ENCODE data around the gene CLCA4.

The CLCA4 gene

DNA sequence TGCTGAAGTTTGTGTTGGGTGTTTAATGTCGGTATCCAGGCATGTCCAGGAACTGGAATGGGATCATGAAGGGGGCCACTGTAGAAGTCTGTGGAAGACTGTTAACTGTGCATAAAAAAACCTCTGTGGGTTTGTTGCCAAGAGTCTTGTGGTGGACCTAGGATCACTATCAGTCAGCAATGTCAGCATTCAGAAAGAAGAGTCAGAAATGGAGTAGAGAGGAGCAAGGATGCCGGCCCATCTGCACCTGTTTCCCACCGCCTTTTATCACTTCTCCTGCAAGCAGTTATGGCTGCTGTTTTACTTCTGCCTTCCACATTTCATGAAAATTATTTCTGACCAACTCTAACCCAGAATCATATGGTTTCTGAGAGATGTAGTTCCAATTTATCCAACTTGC lies 36.7 kb downstream of the CLCA4 start:
- Histone ChIP-seq H2BK15ac (ENCODE audit: low read depth, poor library complexity, severe bottlenecking) (no peak overlapping the region), H3K4ac (ENCODE audit: low read depth in 1 of 2, low read length in 2 of 2) (no peak overlapping the region), H3K79me1 (replicated peaks; ENCODE audit: low read length, poor library complexity, severe bottlenecking) (no peaks in the 10 kb centered on the region), H2AK5ac (ENCODE audit: low read length, severe bottlenecking) (no peak overlapping the region), H3K14ac (ENCODE audit: low read length in 2 of 2) (no peak overlapping the region), H3K4me3 (ENCODE audit: insufficient read depth in 1 of 2, low read depth in 1 of 2, low read length in 2 of 2) (no peak overlapping the region), H3K9ac (ENCODE audit: low read length) (no peak overlapping the region), H3K18ac (ENCODE audit: low read depth in 1 of 2, low read length in 2 of 2) (no peak overlapping the region), H3K4me2 (ENCODE audit: low read length, poor library complexity, severe bottlenecking) (no peak overlapping the region), H4K91ac (ENCODE audit: low read length) (no peak overlapping the region), H3K27me3 (ENCODE audit: control insufficient read depth in 1 of 2, insufficient read depth in 1 of 2, low read length in 2 of 2) (peaks cover 4 to 18% of the 10 kb centered on the region in 2 experiments), H3K4me1 (ENCODE audit: control insufficient read depth, insufficient read depth, low read depth, low read length) (peaks cover 3% of the 10 kb centered on the region), H2BK5ac (ENCODE audit: low read depth, low read length, poor library complexity, severe bottlenecking) (no peak overlapping the region), H4K8ac (ENCODE audit: low read length) (no peak overlapping the region), H3K36me3 (ENCODE audit: control insufficient read depth in 1 of 2, insufficient read depth in 2 of 2, low read depth in 1 of 2, low read length in 2 of 2) (no peaks in the 10 kb centered on the region), H2AFZ (ENCODE audit: low read depth, low read length) (no peak overlapping the region), H3K9me3 (ENCODE audit: control insufficient read depth, low read length) (no peaks in the 10 kb centered on the region), H3K27ac (ENCODE audit: low read length, poor library complexity, severe bottlenecking) (no peak overlapping the region), H2BK120ac (ENCODE audit: low read depth, low read length) (no peak overlapping the region), H3K23ac (ENCODE audit: low read length in 2 of 2) (no peak overlapping the region), H2BK12ac (ENCODE audit: low read length in 2 of 2) (no peak overlapping the region)
- 91% methylated on average over 3 of the region's 3 CpGs for WGBS
- no peak for DNase-seq

DNA sequence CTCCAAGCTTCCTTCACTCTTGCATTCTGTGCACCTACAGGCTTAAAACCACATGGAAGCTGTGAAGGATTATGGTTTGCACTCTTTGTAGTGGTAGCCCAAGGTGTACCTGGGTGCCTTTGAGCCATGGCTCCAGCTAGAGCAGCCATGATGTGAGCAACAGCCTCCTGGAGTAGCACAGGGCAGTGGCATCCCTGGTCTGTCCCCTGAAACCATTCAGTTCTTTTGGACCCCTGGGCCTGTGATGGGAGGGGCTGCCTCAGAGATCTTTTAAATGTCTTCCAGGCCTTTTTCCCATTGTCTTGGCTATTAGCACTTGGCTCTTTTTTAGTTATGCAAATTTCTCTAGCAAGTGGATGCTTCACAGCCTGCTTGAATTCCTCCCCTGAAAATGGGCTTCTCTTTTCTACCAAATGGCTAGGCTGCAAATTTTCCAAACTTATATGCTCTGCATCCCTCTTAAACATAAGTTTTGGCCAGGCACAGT lies 47.4 kb downstream of the CLCA4 start:
- no peak overlapping the region for H4K91ac ChIP-seq (ENCODE audit: low read length)
- no peak overlapping the region for H2BK12ac ChIP-seq (ENCODE audit: low read length in 2 of 2)
- H3K14ac ChIP-seq (ENCODE audit: low read length in 2 of 2) = no peak overlapping the region
- H4K8ac ChIP-seq (ENCODE audit: low read length) = no peak overlapping the region
- no peak overlapping the region for H2AK5ac ChIP-seq (ENCODE audit: low read length, severe bottlenecking)
- H3K4me3 ChIP-seq (ENCODE audit: insufficient read depth in 1 of 2, low read depth in 1 of 2, low read length in 2 of 2) = no peak overlapping the region
- no peak overlapping the region for H3K23ac ChIP-seq (ENCODE audit: low read length in 2 of 2)
- H3K4me1 ChIP-seq (ENCODE audit: control insufficient read depth, insufficient read depth, low read depth, low read length) = no peaks in the 10 kb centered on the region
- H2BK5ac ChIP-seq (ENCODE audit: low read depth, low read length, poor library complexity, severe bottlenecking) = no peak overlapping the region
- H3K9me3 ChIP-seq (ENCODE audit: control insufficient read depth, low read length) = peaks cover 12% of the 10 kb centered on the region
- no peak overlapping the region for H3K9ac ChIP-seq (ENCODE audit: low read length)
- H3K4ac ChIP-seq (ENCODE audit: low read depth in 1 of 2, low read length in 2 of 2) = no peak overlapping the region
- no peak overlapping the region for H2BK15ac ChIP-seq (ENCODE audit: low read depth, poor library complexity, severe bottlenecking)
- no peaks in the 10 kb centered on the region for H3K36me3 ChIP-seq (ENCODE audit: control insufficient read depth in 1 of 2, insufficient read depth in 2 of 2, low read depth in 1 of 2, low read length in 2 of 2)
- no peak overlapping the region for H2AFZ ChIP-seq (ENCODE audit: low read depth, low read length)
- no peak overlapping the region for H3K27ac ChIP-seq (ENCODE audit: low read length, poor library complexity, severe bottlenecking)
- no peak overlapping the region for H3K4me2 ChIP-seq (ENCODE audit: low read length, poor library complexity, severe bottlenecking)
- H2BK120ac ChIP-seq (ENCODE audit: low read depth, low read length) = no peak overlapping the region
- no peak for DNase-seq
- H3K79me1 ChIP-seq (replicated peaks; ENCODE audit: low read length, poor library complexity, severe bottlenecking) = no peaks in the 10 kb centered on the region
- no peaks in the 10 kb centered on the region for H3K27me3 ChIP-seq (ENCODE audit: control insufficient read depth in 1 of 2, insufficient read depth in 1 of 2, low read length in 2 of 2)
- H3K18ac ChIP-seq (ENCODE audit: low read depth in 1 of 2, low read length in 2 of 2) = no peak overlapping the region

DNA sequence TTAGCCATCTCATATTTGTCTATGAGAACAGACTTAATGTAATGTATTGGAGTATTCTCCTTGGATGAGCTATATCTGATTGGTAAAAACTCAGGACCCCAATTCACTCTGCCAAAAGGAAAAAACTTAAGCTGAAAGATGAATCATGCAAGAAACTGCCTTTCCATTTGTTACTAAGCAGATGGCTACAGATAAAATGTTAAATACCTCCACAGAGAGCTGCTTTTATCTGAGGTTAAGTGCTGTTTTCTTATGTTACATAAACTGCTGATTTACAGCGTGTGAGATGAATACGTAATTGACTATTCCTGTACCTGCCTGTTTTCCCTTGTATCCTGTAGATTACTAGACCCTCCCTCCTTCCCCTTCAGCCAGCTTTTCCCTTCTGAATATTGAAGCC lies 49.3 kb downstream of the CLCA4 start:
- Histone ChIP-seq H3K9me3 (ENCODE audit: control insufficient read depth, low read length) (peaks cover 17% of the 10 kb centered on the region), H2BK5ac (ENCODE audit: low read depth, low read length, poor library complexity, severe bottlenecking) (no peak overlapping the region), H3K4me2 (ENCODE audit: low read length, poor library complexity, severe bottlenecking) (no peak overlapping the region), H3K4me1 (ENCODE audit: control insufficient read depth, insufficient read depth, low read depth, low read length) (no peaks in the 10 kb centered on the region), H2BK12ac (ENCODE audit: low read length in 2 of 2) (no peak overlapping the region), H3K4me3 (ENCODE audit: insufficient read depth in 1 of 2, low read depth in 1 of 2, low read length in 2 of 2) (no peak overlapping the region), H3K9ac (ENCODE audit: low read length) (no peak overlapping the region), H3K27me3 (ENCODE audit: control insufficient read depth in 1 of 2, insufficient read depth in 1 of 2, low read length in 2 of 2) (no peaks in the 10 kb centered on the region), H3K23ac (ENCODE audit: low read length in 2 of 2) (no peak overlapping the region), H3K79me1 (replicated peaks; ENCODE audit: low read length, poor library complexity, severe bottlenecking) (no peaks in the 10 kb centered on the region), H2AFZ (ENCODE audit: low read depth, low read length) (no peak overlapping the region), H3K36me3 (ENCODE audit: control insufficient read depth in 1 of 2, insufficient read depth in 2 of 2, low read depth in 1 of 2, low read length in 2 of 2) (no peaks in the 10 kb centered on the region), H3K14ac (ENCODE audit: low read length in 2 of 2) (no peak overlapping the region), H3K27ac (ENCODE audit: low read length, poor library complexity, severe bottlenecking) (no peak overlapping the region), H3K18ac (ENCODE audit: low read depth in 1 of 2, low read length in 2 of 2) (no peak overlapping the region), H3K4ac (ENCODE audit: low read depth in 1 of 2, low read length in 2 of 2) (no peak overlapping the region), H4K8ac (ENCODE audit: low read length) (no peak overlapping the region), H2BK15ac (ENCODE audit: low read depth, poor library complexity, severe bottlenecking) (no peak overlapping the region), H4K91ac (ENCODE audit: low read length) (no peak overlapping the region), H2AK5ac (ENCODE audit: low read length, severe bottlenecking) (no peak overlapping the region), H2BK120ac (ENCODE audit: low read depth, low read length) (no peak overlapping the region)
- 45% methylated on average over 2 of the region's 2 CpGs for WGBS
- DNase-seq = no peak

DNA sequence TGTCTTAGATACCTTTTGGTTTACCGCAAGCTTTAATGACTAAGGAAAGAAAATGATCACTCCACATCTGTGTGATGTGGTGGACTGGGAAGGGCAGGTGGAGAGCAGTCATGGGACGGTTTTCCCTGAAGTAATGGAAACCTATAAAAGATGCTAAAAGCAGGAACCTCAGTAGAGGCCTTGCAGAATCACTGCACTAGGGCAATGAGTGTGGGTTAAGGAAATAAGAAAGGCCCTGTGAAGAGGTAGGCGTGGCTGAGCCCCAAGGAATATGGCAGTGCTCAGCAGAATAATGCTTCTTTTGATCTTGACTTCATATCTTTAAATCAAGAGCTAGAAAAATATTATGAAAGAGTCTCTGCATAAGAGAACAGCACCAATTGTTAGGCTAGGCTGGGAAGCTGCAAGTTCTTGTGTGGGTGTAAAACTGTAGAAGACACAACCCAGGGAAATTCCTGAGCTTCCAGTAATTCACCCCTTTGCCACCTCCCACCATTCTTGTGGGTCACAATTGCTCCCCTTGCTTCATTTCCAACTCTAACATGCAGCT lies 49.9 kb downstream of the CLCA4 start:
- 89% methylated on average over 2 of the region's 3 CpGs for WGBS

More for the DNA sequence above, 49.9 kb downstream of the CLCA4 start:
- Histone ChIP-seq H3K79me1 (replicated peaks; ENCODE audit: low read length, poor library complexity, severe bottlenecking) (no peaks in the 10 kb centered on the region), H2AK5ac (ENCODE audit: low read length, severe bottlenecking) (no peak overlapping the region), H2BK5ac (ENCODE audit: low read depth, low read length, poor library complexity, severe bottlenecking) (no peak overlapping the region), H3K23ac (ENCODE audit: low read length in 2 of 2) (no peak overlapping the region), H2BK120ac (ENCODE audit: low read depth, low read length) (no peak overlapping the region), H3K36me3 (ENCODE audit: control insufficient read depth in 1 of 2, insufficient read depth in 2 of 2, low read depth in 1 of 2, low read length in 2 of 2) (no peaks in the 10 kb centered on the region), H3K27me3 (ENCODE audit: control insufficient read depth in 1 of 2, insufficient read depth in 1 of 2, low read length in 2 of 2) (no peaks in the 10 kb centered on the region), H2BK15ac (ENCODE audit: low read depth, poor library complexity, severe bottlenecking) (no peak overlapping the region), H2AFZ (ENCODE audit: low read depth, low read length) (no peak overlapping the region), H3K14ac (ENCODE audit: low read length in 2 of 2) (no peak overlapping the region), H3K4ac (ENCODE audit: low read depth in 1 of 2, low read length in 2 of 2) (no peak overlapping the region), H3K9me3 (ENCODE audit: control insufficient read depth, low read length) (peaks cover 19% of the 10 kb centered on the region), H4K8ac (ENCODE audit: low read length) (no peak overlapping the region), H3K4me1 (ENCODE audit: control insufficient read depth, insufficient read depth, low read depth, low read length) (no peaks in the 10 kb centered on the region), H3K4me2 (ENCODE audit: low read length, poor library complexity, severe bottlenecking) (no peak overlapping the region), H3K9ac (ENCODE audit: low read length) (no peak overlapping the region), H4K91ac (ENCODE audit: low read length) (no peak overlapping the region), H3K27ac (ENCODE audit: low read length, poor library complexity, severe bottlenecking) (no peak overlapping the region), H3K18ac (ENCODE audit: low read depth in 1 of 2, low read length in 2 of 2) (no peak overlapping the region), H2BK12ac (ENCODE audit: low read length in 2 of 2) (no peak overlapping the region), H3K4me3 (ENCODE audit: insufficient read depth in 1 of 2, low read depth in 1 of 2, low read length in 2 of 2) (no peak overlapping the region)
- no peak for DNase-seq
